ENCODE measurements around the gene MED13L. TPM values are rescaled to one million over a fixed set of nuclear protein-coding genes. Genes with fewer than 3 reads are reported as not detected.

Gene MED13L
- total RNA-seq, 4 donors from 2014 or later: 173 to 222 (median 192) TPM

- Histone ChIP-seq H3K27me3 (no peaks in the 10 kb centered on the region), H3K36me3 (no peaks in the 10 kb centered on the region), H3K27ac (no peak overlapping the region), H3K4me1 (peaks cover 0 to 72% (median 5%) of the 10 kb centered on the region in 3 donors), H3K4me3 (no peak overlapping the region), H3K9me3 (no peaks in the 10 kb centered on the region)
- 72 to 94% methylated on average over 2 to 8 of the region's 8 CpGs for WGBS, 2 donors (ENCODE audit: low coverage in 1 of 2)
- TF ChIP-seq CTCF (IDR thresholded peaks at IDR 0.05) (no peak), EP300 (IDR thresholded peaks at IDR 0.05) (no peak), POLR2AphosphoS5 (IDR thresholded peaks at IDR 0.05) (no peak), POLR2A (IDR thresholded peaks at IDR 0.05) (no peak)
- ATAC-seq: no peak
Observed at GRCh38 chr12:116113398-116114130, 163.9 kb downstream of the MED13L start.

- Histone ChIP-seq H3K9me3 (no peaks in the 10 kb centered on the region), H3K27ac (no peak overlapping the region), H3K4me1 (peaks cover 2 to 44% (median 6%) of the 10 kb centered on the region in 3 donors), H3K36me3 (peaks cover 0 to 11% of the 10 kb centered on the region in 2 donors), H3K27me3 (no peaks in the 10 kb centered on the region), H3K4me3 (no peak overlapping the region)
- TF ChIP-seq POLR2A (IDR thresholded peaks at IDR 0.05): no peak
- no peak for TF ChIP-seq CTCF (IDR thresholded peaks at IDR 0.05)
- TF ChIP-seq POLR2AphosphoS5 (IDR thresholded peaks at IDR 0.05): no peak
- no peak for TF ChIP-seq EP300 (IDR thresholded peaks at IDR 0.05)
- ATAC-seq: no peak
- WGBS, 2 donors (ENCODE audit: low coverage in 1 of 2): 74 to 77% methylated on average over 2 of the region's 2 CpGs
Observed at GRCh38 chr12:116106870-116107269, 170.6 kb downstream of the MED13L start.

GRCh38 chr12:116104167-116104767, 173.2 kb downstream of the MED13L start:
- 89 to 92% methylated on average over 2 of the region's 2 CpGs for WGBS, 2 donors (ENCODE audit: low coverage in 1 of 2)
- H3K9me3 ChIP-seq: no peaks in the 10 kb centered on the region
- H3K4me1 ChIP-seq: peaks cover 0 to 38% (median 6%) of the 10 kb centered on the region in 3 donors
- no peak overlapping the region for H3K4me3 ChIP-seq
- H3K36me3 ChIP-seq: peaks cover 0 to 11% of the 10 kb centered on the region in 2 donors
- no peak overlapping the region for H3K27ac ChIP-seq
- no peak for ATAC-seq
- no peak for TF ChIP-seq POLR2A (IDR thresholded peaks at IDR 0.05)
- TF ChIP-seq EP300 (IDR thresholded peaks at IDR 0.05): no peak
- no peak for TF ChIP-seq CTCF (IDR thresholded peaks at IDR 0.05)
- no peak for TF ChIP-seq POLR2AphosphoS5 (IDR thresholded peaks at IDR 0.05)
- H3K27me3 ChIP-seq: no peaks in the 10 kb centered on the region

GRCh38 chr12:116101991-116102390, 175.5 kb downstream of the MED13L start:
- H3K4me1 ChIP-seq: peaks cover 0 to 33% (median 6%) of the 10 kb centered on the region in 3 donors
- 75 to 87% methylated on average over 2 of the region's 2 CpGs for WGBS, 2 donors (ENCODE audit: low coverage in 1 of 2)
- H3K27ac ChIP-seq: no peak overlapping the region
- no peak for ATAC-seq
- no peaks in the 10 kb centered on the region for H3K27me3 ChIP-seq
- no peaks in the 10 kb centered on the region for H3K9me3 ChIP-seq
- TF ChIP-seq POLR2AphosphoS5 (IDR thresholded peaks at IDR 0.05) (no peak), POLR2A (IDR thresholded peaks at IDR 0.05) (no peak), CTCF (IDR thresholded peaks at IDR 0.05) (no peak), EP300 (IDR thresholded peaks at IDR 0.05) (no peak)
- peaks cover 0 to 11% of the 10 kb centered on the region in 2 donors for H3K36me3 ChIP-seq
- H3K4me3 ChIP-seq: no peak overlapping the region
